Stimulated activated CD8-positive, alpha-beta memory T cell treated with anti-CD3 and anti-CD28 coated beads, Interleukin-2, amount 100 ng/mL, for 48 hours (primary cell): Measurements from ENCODE around the gene DOCK2.

Experiments used
- DNase-seq, 2 donors: peaks; one replicate each; pipeline ENCODE4 v3.0.0-alpha.2; 2020; ENCODE audit warnings: low read depth in 2 of 2

DOCK2 gene

DNA sequence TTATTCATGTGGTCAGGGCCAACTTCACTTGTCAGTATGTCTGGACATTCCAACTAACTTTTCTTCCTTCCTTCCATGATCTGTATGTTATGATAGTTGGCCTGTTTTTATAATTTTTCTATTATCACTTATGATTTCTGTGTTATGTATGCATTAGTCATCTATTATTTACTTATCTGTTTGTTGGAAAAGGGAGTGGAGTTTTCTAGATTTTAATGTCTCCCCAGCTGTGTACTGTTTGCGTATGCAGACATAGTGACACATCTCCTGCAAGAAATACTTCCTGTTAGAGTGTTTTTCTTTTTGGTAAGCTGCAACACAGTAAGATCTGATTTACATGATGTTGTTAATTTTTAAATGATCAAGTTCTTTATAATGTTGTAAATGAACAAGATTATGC is 351.9 kb downstream of the DOCK2 start:
- no peak for DNase-seq

DNA sequence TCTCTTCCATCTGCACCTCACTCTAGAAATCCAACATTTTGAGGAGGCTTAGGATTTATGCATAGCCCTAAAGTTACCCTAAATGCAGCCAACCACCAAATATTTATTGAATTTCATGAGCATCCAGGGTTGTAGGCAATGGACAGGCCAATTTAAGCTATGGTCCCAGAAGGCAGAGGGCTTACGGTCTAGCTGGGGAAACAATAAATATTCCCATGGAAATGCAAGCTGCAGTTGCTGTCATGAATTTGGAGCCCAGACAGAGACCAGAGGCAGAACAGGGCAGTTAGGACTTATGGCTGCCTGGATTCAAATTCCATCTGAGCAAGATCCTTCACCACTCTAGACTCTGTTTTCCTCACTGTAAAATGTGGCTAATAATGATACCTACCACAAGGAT is 352.3 kb downstream of the DOCK2 start:
- no peak for DNase-seq

- no peak for DNase-seq
Measured at GRCh38 chr5:169991115-169991869, 354.2 kb downstream of the DOCK2 start.

- no peak for DNase-seq
Measured at GRCh38 chr5:169992789-169993484, 355.9 kb downstream of the DOCK2 start.

DNA sequence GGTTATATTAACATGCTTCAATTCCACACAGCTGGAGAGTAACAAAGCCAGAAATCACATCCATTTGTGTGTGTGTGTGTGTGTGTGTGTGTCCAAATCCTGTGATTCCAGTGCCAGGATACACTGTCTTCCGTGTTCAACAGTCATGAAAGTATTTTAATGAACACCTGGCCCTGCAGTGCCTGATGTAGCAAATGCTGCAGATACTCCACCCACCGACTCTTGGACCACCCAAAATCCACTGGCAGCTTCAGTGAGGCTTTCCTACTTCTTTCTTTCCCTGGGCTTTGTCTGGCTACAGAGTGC is 356.4 kb downstream of the DOCK2 start:
- no peak for DNase-seq

GRCh38 chr5:169997798-169998197 is 360.7 kb downstream of the DOCK2 start:
- no peak for DNase-seq

GRCh38 chr5:169999621-170000020 is 362.5 kb downstream of the DOCK2 start:
- DNase-seq = no peak

GRCh38 chr5:170000155-170000554 is 363.1 kb downstream of the DOCK2 start:
- DNase-seq = no peak

GRCh38 chr5:170006021-170006420 is 368.9 kb downstream of the DOCK2 start:
- DNase-seq = no peak

GRCh38 chr5:170008376-170008775 is 371.3 kb downstream of the DOCK2 start:
- DNase-seq = no peak

DNA sequence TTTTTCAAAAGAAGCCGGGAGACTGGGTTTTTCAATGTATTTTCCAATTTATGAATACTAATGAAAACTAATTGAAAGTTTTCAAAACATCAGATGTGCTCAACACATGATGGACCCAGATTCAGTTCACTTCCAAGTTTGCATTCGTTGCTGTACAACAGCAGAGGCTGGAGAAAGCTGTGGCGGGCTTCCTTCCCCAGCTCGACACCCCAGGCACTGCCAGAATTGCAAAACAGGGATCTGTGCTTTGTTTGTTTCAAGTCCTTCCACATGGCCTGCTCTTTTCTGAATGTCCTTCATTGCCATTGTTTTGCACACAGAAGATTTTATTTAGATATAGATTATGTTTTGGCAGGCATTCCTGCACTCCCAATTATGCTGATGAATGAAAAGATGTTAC is 373.5 kb downstream of the DOCK2 start:
- DNase-seq = no peak

- DNase-seq = no peak
Measured at GRCh38 chr5:170011751-170012150, 374.7 kb downstream of the DOCK2 start.

DNA sequence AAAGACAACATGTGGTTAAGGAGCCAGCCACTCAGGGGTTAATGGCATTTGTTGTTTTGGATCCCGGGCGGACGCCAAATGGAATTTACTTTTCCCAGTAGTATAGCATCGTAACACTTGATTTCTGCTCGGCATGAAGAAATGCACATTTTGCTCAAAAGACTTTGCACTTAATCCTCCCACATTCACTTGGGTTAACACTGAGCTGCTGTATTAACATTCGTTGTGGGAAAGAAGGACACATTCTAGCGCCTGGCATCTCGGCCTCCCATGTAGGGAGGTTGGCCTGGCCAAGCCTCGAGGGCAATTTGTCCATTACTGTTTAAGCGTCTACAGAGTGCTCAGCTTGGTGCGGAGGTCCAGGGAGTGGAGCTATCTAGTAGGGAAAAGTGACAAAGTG is 375.5 kb downstream of the DOCK2 start:
- no peak for DNase-seq

- no peak for DNase-seq
Measured at GRCh38 chr5:170020423-170020822, 383.3 kb downstream of the DOCK2 start.

- no peak for DNase-seq
Measured at GRCh38 chr5:170021506-170021905, 384.4 kb downstream of the DOCK2 start.

GRCh38 chr5:170025853-170026252 is 388.8 kb downstream of the DOCK2 start:
- DNase-seq = no peak

DNA sequence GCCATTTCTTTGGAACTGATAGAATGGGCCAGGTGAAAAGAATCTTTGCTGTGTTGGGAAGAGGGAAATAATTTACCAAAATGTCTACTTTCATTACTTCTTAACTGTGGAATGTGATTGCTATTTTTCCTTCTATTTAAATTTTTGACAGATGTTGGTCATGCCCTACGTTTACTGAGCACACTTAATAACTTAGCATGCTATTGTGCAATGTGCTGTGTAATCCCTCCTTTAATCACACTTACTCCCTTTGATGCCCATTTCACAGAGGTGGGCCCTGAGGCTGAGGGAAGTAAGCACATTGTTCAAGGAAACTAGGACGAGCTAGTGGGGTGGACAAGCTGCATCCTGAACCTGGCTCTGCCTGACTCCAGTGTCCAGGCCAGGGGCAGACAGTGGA is 391.0 kb downstream of the DOCK2 start:
- no peak for DNase-seq

DNA sequence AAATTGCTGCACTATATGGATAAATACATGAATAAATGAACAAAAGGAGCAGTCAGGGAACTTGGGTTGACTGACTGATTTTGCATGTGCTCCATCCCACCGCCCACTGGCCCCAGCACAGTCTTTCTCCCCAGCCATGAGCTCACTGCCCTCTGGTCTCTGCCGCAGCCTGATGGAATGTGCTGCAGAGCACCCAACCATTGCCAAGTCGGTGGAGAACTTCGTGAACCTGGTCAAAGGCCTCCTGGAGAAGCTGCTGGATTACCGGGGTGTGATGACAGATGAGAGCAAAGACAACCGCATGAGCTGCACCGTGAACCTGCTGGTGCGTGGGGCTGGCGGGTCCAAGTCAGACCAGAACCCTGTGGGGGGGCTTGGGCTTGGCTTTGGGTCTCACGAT is 397.2 kb downstream of the DOCK2 start:
- DNase-seq = no peak

- no peak for DNase-seq
Measured at GRCh38 chr5:170038241-170038640, 401.2 kb downstream of the DOCK2 start.

GRCh38 chr5:170039830-170040229 is 402.8 kb downstream of the DOCK2 start:
- no peak for DNase-seq

DNA sequence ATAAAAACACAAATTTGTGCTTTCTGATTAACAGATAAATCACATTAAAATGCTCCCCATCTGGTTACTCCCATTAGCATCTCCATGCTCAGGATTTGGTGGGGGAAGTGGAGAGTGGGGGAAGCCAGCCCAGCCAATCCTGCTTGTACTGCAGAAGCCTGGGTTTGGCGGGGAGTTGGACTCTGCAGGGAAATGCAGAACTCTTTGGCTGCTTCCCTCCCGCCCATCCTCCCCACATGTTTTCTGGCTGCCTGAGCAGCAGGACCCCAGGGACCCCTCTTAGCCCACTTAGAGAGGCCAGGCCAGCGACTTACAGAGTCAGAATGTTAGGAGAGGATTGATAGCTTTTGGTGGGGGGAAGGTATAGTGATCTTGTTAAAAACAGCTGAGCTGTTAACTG is 409.2 kb downstream of the DOCK2 start:
- DNase-seq = no peak

- DNase-seq = no peak
Measured at GRCh38 chr5:170049713-170050112, 412.6 kb downstream of the DOCK2 start.

GRCh38 chr5:170053896-170054295 is 416.8 kb downstream of the DOCK2 start:
- no peak for DNase-seq

DNA sequence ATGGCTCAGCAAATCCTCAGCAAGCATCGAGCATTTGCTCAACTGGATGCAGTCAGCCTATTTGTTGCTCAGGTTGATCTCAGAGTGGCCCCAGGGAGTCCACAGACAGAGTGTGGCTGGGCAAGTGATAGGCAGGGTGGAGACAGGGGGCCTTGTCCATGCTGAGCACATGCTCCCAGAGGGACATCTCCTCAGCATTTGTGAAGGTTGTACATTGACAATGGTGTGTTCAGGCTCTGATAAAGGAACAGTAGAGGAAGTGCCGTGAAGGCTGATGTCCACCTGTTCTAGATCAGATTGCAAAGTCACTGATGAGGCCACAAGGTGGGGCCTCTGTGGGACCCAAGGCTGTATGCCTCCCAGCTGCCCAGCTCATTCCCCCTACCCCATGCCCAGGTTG is 418.5 kb downstream of the DOCK2 start:
- DNase-seq = no peak
